ENCODE measurements around the gene CLDN16. TPM values are rescaled to one million over a fixed set of nuclear protein-coding genes. Genes with fewer than 3 reads are reported as not detected.

The CLDN16 gene
- polyA plus RNA-seq, 1 donor (not counting 4 experiments of a cell fraction or from before 2014, with no cell fraction given), result 0.88 TPM

GRCh38 chr3:190378240-190378891 is 9.6 kb upstream of the CLDN16 start:
- H3K4me1 ChIP-seq (ENCODE audit: control insufficient read depth, extremely low read depth, insufficient read depth, low read length), result peaks cover 60% of the 10 kb centered on the region
- DNase-seq (ENCODE audit: low read depth, low spot score), result no peak
- no peaks in the 10 kb centered on the region for H4K20me1 ChIP-seq (ENCODE audit: control insufficient read depth, extremely low read depth, insufficient read depth, low read length)

DNA sequence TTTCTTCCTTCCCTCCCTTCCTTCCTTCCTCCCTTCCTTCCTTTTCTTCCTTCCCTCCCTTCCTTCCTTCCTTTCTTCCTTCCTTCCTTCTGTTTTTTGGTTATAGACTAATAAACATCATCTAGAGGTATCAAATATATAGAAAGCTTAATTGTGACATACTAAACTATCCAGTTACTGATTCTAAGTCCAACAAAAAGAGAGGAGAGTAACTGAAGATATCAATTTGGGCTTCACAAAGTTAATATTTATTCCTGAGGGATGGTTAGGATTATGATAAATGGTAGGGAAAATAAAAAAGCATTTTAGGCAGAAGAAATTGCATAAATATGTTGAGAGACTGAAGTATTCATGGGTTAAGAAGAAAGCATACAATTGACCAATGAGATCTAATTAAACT is 7.8 kb upstream of the CLDN16 start:
- no peaks in the 10 kb centered on the region for H3K9me3 ChIP-seq (ENCODE audit: control insufficient read depth, low read depth, low read length)
- dilution Hi-C loops (cut with MboI; ENCODE audit: extremely low pct_ligation_motif_present, low sequenced_read_pairs), result no loop called here
- H2AFZ ChIP-seq (ENCODE audit: control insufficient read depth, low read length), result no peak overlapping the region
- FAIRE-seq (no peak), DNase-seq (ENCODE audit: low read depth, low spot score) (no peak)
- no peaks in the 10 kb centered on the region for H3K79me2 ChIP-seq (ENCODE audit: control insufficient read depth, insufficient read depth, low read length)
- no peak overlapping the region for H3K27ac ChIP-seq (ENCODE audit: control insufficient read depth, insufficient read depth, low read length)
- no peaks in the 10 kb centered on the region for H3K27me3 ChIP-seq (ENCODE audit: control insufficient read depth, extremely low read depth, insufficient read depth, low read length)
- no peaks in the 10 kb centered on the region for H3K9me1 ChIP-seq (ENCODE audit: control insufficient read depth, extremely low read depth, insufficient read depth, low read length)
- H3K36me3 ChIP-seq (ENCODE audit: control insufficient read depth in 2 of 2, extremely low read depth in 1 of 2, insufficient read depth in 2 of 2, low read length in 2 of 2), result no peaks in the 10 kb centered on the region
- no peak overlapping the region for H3K4me3 ChIP-seq (ENCODE audit: control insufficient read depth in 2 of 3, extremely low read depth in 1 of 3, insufficient read depth in 2 of 3, low read depth in 1 of 3, low read length in 3 of 3)
- no peak overlapping the region for H3K4me2 ChIP-seq (ENCODE audit: control insufficient read depth, extremely low read depth, insufficient read depth, low read depth, low read length)
- H4K20me1 ChIP-seq (ENCODE audit: control insufficient read depth, extremely low read depth, insufficient read depth, low read length), result no peaks in the 10 kb centered on the region
- TF ChIP-seq CTCF (optimal IDR thresholded peaks at IDR 0.05 in 1 of 3, IDR thresholded peaks at IDR 0.05 in 1 of 3, conservative IDR thresholded peaks at IDR 0.05 in 1 of 3; ENCODE audit: extremely low read depth in 1 of 3, insufficient read depth in 2 of 3, low read length in 3 of 3) (no peak), EZH2 (IDR thresholded peaks at IDR 0.05; ENCODE audit: low read length) (no peak)
- H3K9ac ChIP-seq (ENCODE audit: control insufficient read depth, extremely low read depth, insufficient read depth, low read length), result no peak overlapping the region
- H3K4me1 ChIP-seq (ENCODE audit: control insufficient read depth, extremely low read depth, insufficient read depth, low read length), result peaks cover 45% of the 10 kb centered on the region

More at GRCh38 chr3:190378240-190378891, 9.6 kb upstream of the CLDN16 start:
- Histone ChIP-seq H3K9me3 (ENCODE audit: control insufficient read depth, low read depth, low read length) (no peaks in the 10 kb centered on the region), H3K27me3 (ENCODE audit: control insufficient read depth, extremely low read depth, insufficient read depth, low read length) (no peaks in the 10 kb centered on the region), H3K79me2 (ENCODE audit: control insufficient read depth, insufficient read depth, low read length) (no peaks in the 10 kb centered on the region), H3K27ac (ENCODE audit: control insufficient read depth, insufficient read depth, low read length) (peak overlapping the region; percentile 92), H3K4me2 (ENCODE audit: control insufficient read depth, extremely low read depth, insufficient read depth, low read depth, low read length) (peak overlapping the region; percentile 38), H3K9ac (ENCODE audit: control insufficient read depth, extremely low read depth, insufficient read depth, low read length) (peak overlapping the region; percentile 47), H3K9me1 (ENCODE audit: control insufficient read depth, extremely low read depth, insufficient read depth, low read length) (no peaks in the 10 kb centered on the region), H3K36me3 (ENCODE audit: control insufficient read depth in 2 of 2, extremely low read depth in 1 of 2, insufficient read depth in 2 of 2, low read length in 2 of 2) (no peaks in the 10 kb centered on the region), H3K4me3 (ENCODE audit: control insufficient read depth in 2 of 3, extremely low read depth in 1 of 3, insufficient read depth in 2 of 3, low read depth in 1 of 3, low read length in 3 of 3) (no peak overlapping the region), H2AFZ (ENCODE audit: control insufficient read depth, low read length) (peak overlapping the region; percentile 31)
- dilution Hi-C loops (cut with MboI; ENCODE audit: extremely low pct_ligation_motif_present, low sequenced_read_pairs), result no loop called here
- FAIRE-seq, result peak; percentile 96
- TF ChIP-seq CTCF (optimal IDR thresholded peaks at IDR 0.05 in 1 of 3, IDR thresholded peaks at IDR 0.05 in 1 of 3, conservative IDR thresholded peaks at IDR 0.05 in 1 of 3; ENCODE audit: extremely low read depth in 1 of 3, insufficient read depth in 2 of 3, low read length in 3 of 3) (no peak), EZH2 (IDR thresholded peaks at IDR 0.05; ENCODE audit: low read length) (no peak)
